Lung microvascular endothelial cell (primary cell): ENCODE measurements around the gene SBSN. TPM values are rescaled to one million over a fixed set of nuclear protein-coding genes. Genes with fewer than 3 reads are reported as not detected.

ENCODE experiments used
- DNase-seq, 2 donors: peaks; one replicate each; pipeline versions ENCODE4 v3.0.0 to v3.0.0-alpha.2; 2010; ENCODE audit warnings: low read depth in 2 of 2
- total RNA-seq: library from RNA; depleted of rRNA; stranded (reverse); fragments of >200 nt; gene quantifications from 2 replicates; pipeline ENCODE4 v1.2.1, GENCODE V29; 2014

Gene SBSN
- total RNA-seq, 1 donor from 2014 or later, result not detected

DNA sequence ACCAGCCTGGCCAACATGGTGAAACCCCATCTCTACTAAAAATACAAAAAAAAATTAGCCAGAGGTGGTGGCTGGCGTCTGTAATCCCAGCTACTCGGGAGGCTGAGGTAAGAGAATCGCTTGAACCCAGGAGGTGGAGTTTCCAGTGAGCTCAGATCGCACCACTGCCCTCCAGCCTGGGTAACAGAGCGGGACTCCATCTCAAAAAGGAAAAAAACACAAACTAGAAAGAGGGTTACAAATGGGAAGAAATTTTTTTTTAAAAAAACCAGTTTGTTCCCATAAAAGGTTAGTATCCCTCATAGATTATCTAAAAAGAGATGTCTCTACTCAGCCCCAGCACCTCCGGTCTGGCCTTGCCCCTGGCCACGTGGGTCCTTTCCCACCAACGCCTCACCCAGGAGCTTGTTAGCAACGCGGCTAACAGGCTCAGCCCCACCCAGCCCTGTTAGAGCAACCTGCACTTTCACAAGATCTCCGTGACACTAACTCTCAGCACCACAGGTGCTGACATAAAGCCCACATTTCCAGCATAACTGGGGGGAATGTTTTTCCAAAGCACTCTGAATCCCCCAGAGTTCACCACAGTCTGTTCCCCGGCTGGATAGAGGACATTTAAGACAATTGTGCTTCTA lies 19.0 kb downstream of the SBSN start:
- DNase-seq, result no peak

DNA sequence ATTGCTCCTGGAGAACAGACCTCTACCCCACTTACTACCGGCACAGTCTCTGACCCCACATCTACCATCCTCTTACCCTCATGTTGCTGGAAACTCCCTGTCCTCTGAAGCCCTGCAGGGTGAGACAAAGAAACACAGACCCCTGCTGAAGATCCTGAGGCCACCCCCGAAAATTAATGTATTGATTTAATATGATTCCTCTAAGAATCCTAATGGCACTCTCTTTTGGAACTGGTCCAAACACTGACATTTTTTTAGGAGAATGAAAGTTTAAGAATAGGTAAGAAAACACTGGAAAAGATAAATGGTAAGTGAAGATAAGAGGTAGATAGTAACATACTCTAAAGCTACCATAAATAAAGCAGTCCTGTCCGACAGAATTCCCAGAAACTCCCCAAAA lies 20.0 kb downstream of the SBSN start:
- DNase-seq, result no peak

DNA sequence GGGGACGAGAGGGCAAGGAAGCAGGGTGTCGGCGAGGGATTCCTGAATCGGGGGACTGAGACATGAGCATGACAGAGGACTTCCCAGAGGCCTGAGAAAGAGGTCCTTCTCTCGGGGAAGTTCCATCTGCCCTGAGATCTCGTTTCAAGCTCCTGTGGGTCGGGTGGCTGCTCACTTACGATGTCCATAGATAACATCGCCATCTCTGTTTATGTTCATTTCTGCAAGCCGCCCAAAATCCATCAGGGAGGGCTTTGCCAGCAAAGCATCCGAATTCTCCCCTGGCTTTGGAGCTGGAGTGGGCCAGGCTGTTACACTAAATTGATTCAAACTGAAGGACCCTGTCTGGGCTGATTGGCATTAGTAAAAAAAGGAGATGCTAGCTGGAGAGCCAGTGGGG lies 20.6 kb downstream of the SBSN start:
- no peak for DNase-seq

GRCh38 chr19:35506011-35506410 lies 22.1 kb downstream of the SBSN start:
- DNase-seq, result no peak

- no peak for DNase-seq
These were observed 25.4 kb downstream of the SBSN start for GRCh38 chr19:35502751-35503150.

GRCh38 chr19:35501684-35502083 lies 26.4 kb downstream of the SBSN start:
- no peak for DNase-seq

DNA sequence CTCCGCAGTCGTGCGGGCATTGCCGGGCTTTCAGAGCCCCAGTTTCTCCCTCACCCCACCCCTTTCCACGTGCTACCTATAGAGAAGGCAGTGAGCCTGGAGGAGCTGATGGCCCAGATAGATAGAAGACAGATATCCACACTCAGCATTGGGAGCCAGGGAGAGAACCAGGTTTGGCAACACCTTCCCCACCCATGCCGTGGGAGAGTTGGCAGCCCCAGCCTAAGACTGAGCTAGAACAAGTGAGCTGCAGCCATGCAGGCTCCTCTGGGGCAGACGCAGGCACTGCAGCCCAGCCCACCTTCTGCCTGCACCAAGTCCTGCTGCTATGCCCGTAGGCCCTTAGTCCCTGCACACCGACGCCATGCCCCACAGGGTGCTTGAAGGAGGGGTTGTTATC lies 27.5 kb downstream of the SBSN start:
- no peak for DNase-seq

- no peak for DNase-seq
These were observed 29.1 kb downstream of the SBSN start for GRCh38 chr19:35498984-35499527.

- DNase-seq, result no peak
These were observed 29.9 kb downstream of the SBSN start for GRCh38 chr19:35498220-35498619.

DNA sequence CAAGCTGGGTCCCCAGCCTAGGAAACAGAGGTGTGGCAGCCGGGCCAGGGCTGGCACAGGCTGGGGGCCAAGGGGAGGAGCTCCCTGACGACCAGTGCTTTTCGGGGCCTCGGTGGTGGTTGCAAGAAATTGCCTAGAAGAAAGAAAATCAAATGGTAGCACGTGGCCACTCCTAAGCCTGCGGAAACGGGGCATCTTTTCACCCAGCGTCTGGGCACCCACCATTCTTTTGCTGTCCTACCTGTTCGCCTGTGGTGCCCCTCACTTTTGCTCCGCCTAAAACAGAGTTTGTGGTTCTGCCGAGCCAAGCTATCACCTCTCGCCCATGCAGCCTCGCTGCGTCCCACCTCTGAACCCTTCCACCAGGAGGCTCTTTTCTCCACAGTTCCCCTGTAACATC lies 30.7 kb downstream of the SBSN start:
- DNase-seq, result no peak

DNA sequence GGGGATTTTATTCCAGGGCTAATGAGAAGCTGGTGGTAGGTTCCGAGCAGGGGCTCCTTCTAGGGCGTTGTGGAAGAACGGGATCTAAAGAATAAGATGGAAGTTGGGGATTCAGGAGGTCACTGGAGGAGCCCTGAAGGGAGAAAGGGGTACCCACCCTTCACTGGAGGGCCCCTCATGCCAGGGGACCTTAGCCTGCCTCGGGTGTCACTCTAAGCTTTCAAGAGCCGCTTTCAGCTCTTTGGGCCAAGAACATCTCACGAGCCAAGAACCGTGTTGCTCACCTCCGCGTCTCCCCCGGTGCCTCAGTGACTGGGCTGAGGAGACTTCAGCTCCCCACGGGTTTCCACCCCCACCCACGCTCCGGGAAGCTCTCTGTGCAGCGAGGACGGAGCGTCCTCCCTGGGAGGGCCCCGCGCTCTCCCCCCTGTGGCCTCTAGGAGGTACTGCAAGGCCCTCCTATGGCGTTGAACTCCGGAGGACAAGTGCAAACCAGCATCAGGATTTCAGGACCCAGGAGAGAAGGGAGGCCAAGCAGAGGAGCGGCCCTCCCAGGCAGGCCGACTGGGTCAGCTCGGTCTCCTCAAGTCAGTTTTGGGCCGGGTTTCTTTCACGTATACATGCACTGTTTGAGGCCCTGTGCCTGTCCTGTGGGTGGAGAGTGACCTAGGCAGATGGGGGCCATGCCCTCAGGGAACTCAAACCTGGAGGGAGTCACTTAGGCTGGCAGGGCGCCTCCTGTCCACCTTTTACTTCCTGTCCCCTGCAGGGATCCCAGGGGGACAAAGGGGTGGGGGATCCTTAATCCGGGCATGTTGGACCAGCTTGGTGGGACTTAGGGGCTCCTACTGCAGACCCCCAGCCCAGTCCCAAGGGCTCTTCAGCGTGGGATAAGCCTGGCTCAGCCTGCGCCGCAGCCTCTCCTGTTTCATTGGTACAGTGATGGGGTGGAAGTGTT lies 32.7 kb downstream of the SBSN start:
- DNase-seq, result peak; percentile 63 to 75

GRCh38 chr19:35493971-35494370 lies 34.1 kb downstream of the SBSN start:
- DNase-seq, result no peak

DNA sequence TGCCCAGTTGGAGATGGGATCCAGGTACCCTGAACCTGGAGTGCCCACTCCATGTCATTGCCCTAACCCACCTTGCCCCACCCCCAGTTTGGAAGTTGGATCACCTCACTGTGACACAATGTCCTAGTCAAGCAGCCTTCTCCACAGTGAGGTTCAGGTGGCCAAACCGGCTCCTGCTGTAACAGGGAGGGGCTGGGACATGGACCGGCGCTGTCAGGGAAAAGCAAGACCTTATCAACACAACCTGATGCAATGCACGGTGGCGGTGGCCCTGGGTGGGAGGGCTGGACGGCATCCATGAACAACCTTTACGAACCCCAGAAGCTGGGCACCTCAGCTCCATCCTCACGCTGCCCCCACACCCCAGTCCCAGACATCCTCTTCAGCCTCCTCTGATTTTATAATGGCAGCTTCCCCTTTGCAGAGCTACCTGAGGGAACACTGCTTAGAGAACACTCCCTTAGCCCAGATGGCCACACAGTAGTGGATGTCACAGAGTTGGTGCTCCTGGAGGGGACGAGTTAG lies 36.2 kb downstream of the SBSN start:
- no peak for DNase-seq

DNA sequence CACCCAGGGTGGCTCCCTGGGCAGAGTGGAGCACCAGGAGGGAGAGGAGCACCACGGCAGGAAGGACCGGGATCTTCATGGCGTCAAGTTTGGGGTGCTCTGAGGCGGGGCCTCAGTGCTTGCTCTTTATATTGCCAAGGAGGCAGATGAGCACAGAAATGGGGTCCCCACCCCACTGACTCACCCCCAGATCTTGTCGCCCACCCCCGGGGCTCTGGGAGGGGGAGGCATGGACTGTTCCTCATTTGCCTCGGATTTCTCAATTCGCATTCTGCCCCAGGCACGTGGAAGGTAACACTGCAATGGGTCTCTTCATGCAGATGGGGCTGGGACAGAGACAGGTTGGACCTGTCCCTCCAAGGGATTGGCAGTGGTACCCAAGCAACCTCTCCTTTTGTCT lies 37.7 kb downstream of the SBSN start, which contains the start of gene KRTDAP:
TSS of gene KRTDAP (minus strand) at position 101 of the 400 bp plus-strand sequence. CDS start at position 79, 22 bp downstream.
- DNase-seq, result no peak

DNA sequence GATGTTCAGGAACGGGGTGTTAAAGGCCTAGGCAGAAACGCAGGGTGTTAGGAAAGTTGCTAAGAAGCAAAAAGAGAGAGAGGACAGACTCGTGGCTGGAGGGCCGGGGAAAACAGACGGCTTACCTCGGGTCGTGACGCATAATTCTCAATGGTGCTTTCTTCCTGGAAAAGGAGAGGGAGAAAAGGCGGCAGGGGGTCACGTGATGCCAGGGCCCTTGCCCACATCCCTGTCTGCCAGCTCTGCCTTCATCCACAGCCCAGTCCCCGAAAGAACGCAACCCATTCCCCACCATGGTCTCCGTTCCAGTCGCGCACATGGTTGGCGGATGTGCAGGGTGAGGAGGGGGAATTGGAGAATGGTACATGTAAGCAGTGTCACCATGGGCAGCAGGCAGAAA lies 39.4 kb downstream of the SBSN start:
- no peak for DNase-seq

DNA sequence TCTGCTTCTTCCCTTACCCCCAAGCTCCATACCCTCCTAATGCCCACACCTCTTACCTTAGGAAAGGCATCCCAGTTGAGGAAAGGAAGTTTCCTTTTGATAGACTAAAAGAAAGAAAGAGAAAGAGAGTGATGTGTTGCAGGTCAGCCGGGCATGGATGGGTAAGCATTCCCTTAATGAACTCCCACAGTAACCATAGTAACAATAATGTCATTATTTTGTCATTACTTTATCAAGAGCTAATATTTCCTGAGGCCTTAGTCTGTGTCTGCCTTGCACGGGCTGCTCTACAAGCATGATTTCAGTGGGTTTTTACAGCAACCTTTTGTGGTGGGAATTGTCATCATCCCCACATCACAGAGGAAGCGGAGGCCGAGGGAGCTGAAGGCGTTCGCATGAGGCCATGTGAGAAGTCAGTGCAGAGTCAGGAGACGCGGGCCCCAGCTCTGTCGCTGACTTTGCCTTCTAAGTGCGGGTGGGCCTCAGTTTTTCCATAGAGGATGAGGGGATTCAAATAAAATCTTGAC lies 40.4 kb downstream of the SBSN start:
- no peak for DNase-seq

- DNase-seq, result no peak
These were observed 41.8 kb downstream of the SBSN start for GRCh38 chr19:35486268-35486708.

DNA sequence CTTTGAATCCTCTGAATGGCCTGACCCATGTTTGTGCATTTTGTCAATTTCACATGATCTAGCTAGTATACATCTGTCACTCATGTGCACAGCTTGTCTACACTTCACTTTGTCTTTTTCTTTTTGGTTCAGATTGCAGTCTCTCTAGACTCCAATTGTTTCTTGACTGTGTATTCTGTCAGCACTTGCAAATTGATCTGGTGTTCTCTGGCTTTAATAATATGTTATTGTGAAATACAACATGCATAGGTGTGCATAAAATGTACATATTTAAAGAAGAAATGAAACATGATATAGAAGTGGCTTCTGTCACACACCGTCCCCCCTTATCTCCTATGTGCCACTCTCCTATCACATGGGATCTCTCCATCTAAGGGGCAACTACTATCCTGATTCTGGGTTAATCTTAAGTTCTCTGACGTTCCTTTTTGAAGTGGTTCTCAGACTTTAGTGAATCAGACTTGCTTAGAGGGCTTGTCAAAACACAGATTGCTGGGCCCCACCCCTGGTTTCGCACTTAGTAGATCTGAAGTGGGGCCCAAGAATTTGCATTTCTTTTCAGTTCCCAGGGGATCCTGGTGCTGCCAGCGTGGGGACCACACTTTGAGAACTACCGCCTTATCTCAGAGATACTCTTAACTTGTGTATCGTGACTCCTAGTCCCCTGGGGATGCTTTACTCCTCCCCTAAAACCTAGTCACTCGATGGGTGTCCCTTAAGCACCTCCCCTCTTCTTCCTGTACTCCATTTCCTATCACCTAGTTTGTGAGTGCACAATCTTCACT lies 43.7 kb downstream of the SBSN start:
- no peak for DNase-seq

DNA sequence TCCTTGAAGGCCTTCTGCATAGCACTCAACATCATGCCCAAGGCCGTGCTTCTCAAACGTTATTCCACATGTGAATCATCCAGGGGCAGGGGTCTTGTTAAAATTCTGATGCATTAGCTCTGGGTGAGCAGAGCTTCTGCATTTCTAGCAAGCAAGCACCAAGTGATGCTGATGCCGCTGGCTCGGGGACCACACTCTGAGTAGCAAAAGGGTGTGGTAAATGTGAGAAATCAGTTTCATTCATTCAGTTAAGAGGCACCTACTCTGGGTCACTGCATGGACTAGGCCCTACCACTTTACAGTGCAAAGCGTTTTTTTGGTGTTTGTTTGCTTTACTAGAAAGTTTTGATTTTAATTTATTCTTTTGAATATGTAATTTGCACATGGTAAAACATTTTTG lies 45.0 kb downstream of the SBSN start:
- no peak for DNase-seq

DNA sequence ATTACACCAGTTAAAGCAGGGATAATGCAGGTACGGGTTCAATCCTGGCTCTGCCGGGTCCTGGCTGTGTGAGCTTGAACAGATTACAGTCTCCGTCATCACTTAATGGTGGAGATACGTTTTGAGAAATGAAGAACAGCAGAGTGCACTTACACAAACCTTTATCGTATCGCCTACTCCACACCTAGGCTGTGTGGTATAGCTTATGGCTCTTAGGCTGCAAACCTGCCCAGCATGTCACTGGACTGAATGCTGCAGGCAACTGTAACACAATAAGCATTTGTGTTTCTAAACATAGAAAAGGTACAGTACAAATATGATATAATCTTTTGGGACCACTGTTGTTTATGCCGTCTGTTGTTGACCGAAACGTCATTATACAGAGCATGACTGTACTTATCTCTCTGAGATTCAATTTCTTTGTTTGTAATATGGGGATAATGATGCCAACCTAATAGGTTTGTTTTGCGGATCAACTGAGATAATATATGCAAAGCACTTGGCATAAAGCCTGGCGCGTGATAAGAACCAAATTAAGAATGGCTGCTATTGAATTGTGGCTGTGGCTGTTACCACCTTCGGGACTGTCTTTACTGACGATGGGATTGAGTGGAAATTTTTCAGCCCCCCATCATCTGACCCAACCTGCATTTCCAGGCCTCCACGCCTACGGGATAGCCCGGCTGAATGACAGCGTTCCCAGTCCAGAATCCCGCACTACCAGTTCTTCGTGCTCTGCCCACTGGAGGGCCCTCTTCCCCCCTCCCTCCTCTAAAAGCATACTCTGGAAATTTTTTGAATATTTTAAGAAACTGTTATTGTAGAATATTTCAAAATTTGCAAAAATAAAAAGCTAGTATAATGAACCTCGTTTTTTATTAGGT lies 49.1 kb downstream of the SBSN start:
- DNase-seq, result no peak
